GM21619 (cell line): ENCODE measurements around the gene PRKG1.

Source experiments
- ATAC-seq: cut with Tn5 transposase; IDR thresholded peaks from one replicate; pipeline ENCODE4 v1.9.1; 2021; ENCODE audit not compliant: unreplicated experiment

Gene PRKG1

DNA sequence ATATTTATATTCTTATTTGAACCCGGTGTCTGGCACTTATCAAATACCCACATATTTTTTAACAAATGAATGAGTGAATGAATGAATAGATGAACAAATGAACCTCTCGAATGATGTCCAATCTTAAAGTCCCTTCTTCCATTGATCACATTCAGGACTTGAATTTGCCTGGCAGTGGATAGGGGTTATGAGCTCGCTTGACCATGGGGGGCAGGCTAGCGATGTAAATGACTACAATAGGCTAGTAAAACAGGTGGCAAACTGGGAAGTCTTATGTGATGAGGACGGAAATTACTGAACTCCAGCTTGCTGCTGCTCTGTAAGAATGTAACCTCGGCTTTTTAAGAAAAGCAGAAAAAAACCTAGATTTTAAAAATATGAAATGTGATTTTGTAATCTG is 992.1 kb downstream of the PRKG1 start:
- ATAC-seq, result no peak

DNA sequence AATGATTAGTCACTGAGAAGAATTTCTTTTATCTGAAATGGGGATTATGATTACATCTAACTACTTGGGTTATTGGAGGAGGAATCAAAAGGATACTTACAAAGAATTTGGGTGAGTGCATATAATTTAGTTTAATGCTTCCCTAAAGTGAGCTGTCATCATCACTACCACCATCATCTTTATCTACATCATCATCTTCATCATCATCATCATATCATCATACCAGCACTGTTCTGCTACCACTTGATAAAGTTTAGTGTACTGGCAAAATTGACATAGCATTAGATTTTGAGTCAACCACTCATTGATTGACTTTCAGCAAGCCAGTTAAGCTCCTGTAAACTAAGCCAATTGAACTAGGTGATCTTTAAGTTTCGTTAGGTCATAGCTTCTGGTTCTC is 994.2 kb downstream of the PRKG1 start:
- ATAC-seq, result no peak

DNA sequence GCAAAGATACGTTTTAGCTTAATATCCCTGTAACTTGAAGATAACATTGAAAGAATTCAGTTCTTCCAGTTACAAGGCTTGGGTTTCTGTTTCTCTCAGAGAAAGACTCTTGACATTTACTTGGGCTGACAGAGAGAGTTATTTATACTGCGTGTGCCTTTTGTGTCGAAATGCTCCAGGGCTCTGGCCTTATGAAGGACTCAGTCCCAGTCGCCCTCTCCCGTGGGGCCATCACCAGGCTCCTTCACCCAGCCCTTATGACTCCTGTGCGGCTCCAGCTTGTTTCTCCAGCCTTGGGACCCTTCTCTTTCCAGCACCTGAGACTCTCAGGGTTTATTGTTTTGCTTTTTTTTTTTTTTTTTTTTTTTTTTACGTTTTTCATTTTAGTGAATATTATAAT is 997.5 kb downstream of the PRKG1 start:
- ATAC-seq, result no peak

DNA sequence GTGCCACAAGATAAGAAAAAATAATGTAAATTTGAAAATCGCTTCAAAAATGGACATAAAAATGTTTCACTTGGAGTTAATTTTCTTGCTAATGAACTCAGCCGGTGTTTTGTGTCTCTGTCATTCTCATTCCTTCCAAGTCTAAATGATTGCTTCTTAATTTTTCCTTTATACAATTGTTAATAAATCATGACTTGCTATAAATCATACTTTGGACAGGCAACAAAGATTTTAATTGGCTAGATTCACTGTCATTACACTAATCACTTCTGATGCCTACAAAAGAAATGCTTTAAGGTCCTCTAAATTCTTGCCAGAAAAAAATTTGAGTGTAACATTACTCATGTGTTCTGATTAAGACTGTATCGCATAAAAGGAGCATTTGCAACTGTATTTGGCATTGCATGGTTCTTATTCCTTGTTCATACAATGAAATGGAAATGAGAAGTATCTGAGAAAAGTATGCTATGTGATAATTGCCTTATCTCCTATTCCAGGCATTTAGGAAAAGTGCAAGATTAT is 1000.3 kb downstream of the PRKG1 start:
- ATAC-seq, result no peak

DNA sequence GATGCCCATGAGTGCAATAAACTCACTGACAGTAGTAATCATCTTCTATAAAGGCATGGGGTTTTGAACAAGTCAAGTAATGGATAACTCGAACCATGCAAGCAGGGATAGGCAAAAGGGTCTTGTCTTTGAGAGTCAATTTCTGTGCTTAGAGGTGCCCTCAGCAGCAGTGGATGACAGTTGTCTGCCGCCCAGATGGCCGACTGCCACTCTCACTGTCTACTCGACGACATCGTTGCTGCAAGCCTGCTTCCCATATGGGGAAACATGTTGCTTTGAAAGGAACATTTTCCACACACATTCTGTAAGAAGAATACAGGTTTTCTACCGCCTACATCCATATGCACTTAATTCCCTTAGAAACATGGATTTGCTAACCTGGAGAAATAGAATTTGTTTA is 1003.5 kb downstream of the PRKG1 start:
- no peak for ATAC-seq

DNA sequence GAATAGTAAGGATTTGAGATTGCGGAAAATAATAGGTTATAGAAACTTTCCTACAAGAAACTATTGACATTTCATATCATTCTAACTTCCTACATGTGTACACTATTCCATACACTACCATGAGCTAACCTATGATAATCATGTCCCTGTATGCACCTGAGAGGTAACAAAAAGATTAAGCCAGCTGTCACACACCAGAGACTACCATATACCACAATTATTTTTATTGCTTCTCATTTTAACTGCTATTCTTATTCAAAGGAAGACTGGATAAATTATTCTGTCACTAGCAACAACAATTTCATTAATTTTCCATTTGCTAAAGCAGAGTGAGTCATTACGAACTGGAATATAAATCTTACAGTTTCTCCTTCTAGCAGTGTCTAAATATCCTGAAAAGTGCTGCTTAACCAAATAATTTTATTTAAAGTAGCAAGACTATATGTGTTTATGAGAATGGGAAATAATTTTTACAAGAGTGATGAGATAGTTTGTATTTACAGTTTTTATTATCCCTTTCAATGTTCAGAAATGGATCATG is 1004.2 kb downstream of the PRKG1 start:
- no peak for ATAC-seq

DNA sequence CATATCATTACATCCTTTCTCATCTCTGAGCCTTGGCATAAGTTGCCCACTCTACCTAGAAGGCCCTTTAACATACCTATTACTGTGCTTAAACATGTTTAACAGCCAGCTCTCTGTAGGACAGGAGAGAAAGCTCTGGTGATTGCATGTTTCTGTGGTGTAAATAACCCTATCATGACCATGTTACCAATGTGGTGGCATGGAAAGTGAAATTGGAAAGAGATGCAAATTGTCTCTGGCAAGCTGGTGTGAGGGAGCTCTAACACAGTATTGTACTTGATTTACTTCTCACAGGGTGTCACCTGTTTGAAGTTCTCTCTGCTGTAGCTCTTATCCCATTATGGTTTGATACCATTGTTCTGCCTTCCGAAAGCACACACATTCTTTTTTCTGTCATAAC is 1008.0 kb downstream of the PRKG1 start:
- ATAC-seq, result no peak

DNA sequence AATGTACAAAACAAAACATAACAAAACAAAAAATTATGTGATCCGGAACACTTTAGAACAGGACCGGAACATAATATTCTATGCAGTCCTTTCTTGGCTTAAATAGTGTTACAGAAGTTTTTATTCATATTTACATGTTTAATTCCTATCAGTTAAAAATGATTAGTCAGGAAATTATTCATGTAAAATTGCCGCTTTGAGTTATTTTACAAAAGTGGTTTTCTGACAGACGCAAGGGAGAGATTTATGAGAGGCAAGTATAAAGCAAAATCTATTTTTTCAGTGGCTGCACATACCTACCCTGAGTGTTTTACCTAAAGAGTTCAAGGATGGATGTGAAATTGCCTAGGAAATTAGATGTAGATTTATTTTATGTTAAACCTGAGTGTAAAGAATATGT is 1009.1 kb downstream of the PRKG1 start:
- no peak for ATAC-seq

DNA sequence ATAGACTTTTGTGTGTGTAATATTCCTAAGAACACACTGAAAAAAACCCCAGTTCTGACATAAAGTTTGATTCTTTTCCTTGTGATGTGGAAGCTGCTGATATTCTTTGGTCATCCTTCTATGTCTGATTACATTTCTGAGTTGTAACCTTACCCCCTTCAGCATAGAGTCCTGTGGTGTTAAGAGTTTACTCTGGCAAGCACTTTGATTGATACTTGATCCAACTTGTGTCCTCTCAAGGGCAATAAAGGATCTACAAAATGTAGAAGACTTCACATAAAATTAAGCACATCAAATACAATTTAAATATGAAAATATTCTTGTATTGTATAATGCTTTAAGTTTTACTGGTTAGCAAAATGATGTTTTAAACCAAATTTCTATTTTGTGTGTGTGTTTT is 1018.1 kb downstream of the PRKG1 start:
- ATAC-seq, result no peak

DNA sequence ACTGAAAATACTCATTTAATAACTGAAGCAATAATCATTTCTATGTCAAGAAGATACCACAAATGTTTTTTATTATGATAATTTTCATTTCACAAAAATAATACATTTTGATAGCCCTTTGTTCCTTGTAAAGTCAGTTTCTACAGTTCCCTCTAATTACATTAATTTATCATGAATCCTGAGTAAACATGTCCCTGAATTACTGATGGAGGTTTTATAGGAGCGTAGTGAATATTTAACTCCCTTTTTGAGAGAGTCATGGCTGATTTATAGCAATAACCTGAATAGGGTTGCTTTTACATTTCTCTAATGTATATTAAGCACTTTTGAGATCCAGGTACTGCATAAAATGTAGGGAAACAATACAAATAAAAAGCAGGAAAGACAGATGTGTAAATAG is 1023.8 kb downstream of the PRKG1 start:
- no peak for ATAC-seq

DNA sequence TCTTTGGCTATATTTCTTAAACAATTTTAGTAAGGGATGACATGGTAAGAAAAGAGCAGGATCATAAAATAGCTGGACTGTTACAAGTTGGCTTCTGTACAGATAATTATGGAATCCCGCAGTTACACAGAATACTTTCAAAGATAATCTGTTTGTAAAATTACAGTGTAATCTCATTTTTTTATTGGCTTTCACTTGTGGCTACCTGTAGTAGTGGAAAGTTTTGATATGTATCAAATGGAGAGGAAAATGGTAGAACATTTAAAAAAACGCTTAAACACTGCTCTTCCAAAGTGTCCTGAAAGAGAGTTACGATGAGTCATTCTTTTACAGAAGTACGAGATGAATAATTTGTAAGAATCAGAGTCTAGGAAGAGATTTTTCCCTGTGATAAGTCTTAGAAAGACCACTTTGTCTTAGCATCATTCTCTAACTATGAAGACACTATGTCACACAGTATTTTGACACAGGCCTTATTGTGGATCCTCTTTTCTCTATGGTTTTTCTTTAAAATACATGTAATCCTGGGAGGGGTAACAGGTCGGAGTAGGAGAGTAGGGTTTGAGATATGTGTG is 1024.8 kb downstream of the PRKG1 start:
- ATAC-seq, result no peak

DNA sequence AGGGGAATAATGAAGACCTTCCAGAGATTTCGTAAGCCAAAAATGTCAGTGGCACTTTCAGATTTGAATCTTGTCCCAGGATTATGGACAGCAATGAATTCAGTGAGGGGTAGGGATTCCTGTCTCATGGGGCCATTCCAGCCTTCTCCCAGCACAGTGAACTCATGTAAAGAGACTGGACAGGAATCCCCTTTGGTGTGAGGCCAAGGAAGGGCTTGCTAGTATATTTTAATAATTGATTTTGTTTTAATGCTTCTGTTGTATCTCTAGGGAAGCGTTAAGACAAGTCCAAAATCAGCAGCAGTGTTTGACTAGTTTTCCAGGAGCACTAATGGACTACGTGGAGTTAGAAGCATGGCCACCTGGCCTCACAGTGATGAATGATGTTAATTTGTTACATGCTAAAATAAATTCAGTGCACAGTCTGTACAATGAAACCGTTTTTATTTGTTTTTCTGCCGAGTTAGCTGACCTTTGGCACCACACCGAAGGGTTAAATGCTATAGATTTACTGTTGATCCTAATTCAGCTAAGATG is 1025.8 kb downstream of the PRKG1 start:
- ATAC-seq, result no peak

DNA sequence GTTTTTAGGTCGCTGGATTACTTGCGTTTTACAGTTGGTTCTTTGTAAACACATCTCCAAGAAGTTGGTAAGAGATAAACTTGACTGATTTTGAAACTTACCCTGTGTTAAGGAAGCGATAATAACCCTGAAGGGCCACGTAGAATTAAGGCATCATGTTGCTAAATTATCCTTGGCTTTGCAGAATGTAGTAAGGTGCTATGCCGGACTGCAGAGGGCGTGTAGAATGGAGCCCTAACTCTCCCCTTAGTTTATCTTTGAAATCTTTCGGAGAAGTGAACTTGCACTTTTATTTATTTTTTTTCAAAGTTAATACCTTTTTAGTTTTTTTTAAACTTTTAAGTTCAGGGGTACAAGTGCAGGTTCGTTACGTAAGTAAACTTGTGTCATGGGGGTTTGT is 1031.0 kb downstream of the PRKG1 start:
- no peak for ATAC-seq

DNA sequence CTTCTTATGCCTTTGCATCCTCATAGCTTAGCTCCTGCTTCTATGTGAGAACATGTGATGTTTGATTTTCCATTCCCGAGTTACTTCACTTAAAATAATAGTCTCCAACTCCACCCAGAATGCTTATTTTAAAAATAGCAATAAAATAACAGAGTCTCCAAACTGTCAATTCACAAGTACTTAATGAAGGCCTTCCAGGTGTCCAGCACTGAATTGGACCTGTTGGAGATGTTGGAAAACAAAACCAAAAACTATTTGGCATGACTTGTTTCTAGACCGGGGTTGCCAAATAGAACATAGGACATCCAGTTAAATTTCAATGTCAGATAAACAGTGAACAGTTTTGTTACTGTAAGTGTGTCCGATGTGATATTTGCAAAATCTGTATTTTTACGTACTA is 1031.7 kb downstream of the PRKG1 start:
- no peak for ATAC-seq

DNA sequence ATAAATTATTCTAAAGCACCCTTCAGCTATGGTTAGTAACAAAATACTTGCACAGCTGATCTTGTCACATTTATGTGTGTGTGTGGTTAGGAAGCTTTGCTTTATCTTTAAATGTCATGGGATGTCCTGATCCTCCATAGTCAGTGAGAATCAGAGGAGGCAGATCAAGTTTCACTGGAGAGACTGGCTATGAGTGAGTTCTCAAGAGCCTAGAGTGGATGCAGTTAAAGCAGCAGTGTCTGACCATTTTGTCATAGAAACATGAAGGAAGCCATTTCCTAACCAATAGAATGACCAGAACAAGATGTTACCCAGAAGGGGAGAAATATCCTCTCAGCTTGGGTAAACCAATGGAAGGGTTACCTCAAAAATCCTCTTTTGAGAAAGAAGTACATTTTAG is 1032.6 kb downstream of the PRKG1 start:
- ATAC-seq, result no peak

DNA sequence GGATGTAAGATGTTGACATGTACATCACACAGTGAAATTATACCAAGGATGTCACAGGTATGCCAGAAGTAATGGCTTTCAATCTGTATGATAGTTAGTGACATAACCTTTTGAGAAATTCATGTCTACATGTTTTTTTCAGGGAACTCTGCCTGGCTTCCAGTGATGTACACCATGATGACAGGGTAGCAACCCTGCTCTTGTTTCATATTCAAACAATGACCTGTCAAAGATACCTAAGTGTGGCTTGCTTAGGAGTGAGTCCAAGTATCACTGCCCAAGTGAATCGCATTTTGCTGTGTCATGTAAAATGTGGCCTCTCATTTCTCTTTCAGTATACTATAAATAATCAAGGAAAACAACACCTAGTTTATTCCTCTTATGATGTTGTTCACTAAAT is 1033.9 kb downstream of the PRKG1 start:
- ATAC-seq, result no peak

DNA sequence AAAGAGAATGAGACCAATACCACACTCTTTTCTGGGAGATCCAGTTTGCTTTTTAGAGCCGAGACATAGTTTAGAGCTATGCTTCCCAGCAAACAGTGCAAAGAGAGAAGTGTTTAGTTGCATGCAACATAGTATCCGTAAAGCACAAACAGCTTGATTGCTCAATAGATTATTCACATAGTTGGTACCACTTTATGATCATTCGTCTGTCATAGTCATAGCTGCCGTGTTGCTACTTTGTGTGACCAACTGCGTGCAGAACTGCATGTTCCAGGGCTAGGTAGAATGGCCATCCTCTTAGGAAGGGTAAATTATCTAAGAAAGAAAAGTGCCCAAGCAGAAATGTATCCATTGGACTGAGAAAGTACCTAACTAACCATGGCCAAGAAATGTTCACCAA is 1036.3 kb downstream of the PRKG1 start:
- ATAC-seq, result no peak

DNA sequence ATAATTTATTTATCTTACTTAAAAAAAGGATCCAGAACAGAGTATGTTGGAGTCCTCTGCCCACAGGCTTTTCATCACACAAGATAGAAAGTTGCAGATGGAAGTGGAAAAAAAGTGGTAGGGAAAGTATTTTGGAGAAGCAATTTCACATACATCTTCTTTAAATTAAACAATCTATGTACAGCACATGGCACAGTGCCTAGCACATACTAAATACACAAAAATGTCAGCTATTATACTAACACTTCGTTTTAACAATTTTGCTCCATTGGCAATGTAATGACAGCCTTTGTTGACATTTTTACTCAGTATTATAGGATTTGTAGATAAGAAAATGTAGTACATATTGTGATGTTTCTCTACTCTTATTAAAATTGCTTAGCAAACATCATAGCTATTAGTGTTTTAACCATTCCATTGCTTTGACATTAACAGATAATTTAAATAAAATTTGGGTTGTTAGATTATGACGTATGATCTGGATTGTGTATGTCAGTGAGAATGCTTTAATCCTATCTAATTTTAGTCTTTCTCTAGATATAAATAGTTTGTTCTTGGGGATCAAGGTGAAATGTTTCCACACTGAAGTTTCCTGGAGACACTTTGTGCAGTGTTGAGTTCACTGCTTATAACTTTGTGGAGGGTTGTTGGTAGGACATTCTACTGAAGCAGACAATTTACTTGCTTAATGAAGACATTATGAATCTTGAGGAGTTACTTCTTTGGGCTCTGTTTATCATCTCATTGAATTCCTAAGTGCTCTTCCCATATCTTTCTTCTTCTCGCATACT is 1037.0 kb downstream of the PRKG1 start:
- no peak for ATAC-seq

DNA sequence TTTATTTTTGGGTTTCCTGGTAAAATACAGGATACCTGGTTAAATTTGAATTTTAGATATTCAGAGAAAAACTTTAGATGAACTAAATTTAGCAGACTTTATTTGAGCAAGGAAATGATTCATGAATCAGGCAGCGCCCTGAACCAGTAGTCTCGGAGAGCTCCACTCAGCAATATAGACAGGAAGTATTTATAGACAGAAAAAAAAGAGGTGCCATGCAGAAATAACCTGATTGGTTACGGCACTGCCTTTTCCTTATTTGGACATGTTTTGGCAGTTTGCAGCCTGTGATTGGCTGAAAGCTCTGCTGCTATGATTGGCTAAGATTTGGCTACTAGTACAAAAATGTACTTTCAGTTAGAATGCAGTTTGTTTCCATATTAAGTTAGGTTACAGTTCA is 1041.5 kb downstream of the PRKG1 start:
- ATAC-seq, result no peak

DNA sequence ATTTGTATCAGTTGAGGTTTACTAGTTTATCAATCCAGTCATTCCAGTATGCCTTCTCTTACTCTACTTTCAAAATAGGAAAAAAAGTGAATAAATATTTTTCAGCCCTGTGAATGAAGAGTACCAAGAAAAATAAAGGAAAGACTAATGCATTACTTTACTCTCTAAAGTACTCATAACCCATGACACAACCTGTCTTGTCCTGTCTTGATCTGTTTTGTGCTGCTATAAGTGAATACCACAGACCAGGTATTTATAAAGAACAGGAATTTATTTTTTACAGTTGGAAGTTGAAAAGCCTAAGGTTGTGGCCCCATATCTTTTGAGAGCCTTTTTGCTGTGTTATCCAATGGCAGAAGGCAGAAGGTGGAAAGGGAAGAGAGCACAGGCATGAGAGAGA is 1045.2 kb downstream of the PRKG1 start:
- no peak for ATAC-seq

DNA sequence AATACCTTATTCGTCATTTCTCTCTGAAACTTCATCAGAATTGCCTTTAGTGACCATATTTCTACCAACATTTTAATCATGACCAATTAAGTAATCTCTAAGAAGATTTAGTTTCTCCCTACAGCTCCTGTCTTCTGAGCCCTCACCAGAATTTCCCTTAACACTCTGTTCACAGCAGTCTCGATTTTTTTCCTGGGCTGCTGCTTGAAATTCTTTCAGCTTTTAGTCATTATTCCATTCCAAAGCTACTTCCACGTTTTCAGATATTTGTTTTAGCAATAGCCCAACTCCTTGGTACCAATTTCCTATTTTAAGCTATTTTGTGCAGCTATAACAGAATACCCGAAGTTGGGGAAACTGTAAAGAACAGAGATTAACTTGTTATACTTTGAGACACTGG is 1047.4 kb downstream of the PRKG1 start:
- no peak for ATAC-seq

DNA sequence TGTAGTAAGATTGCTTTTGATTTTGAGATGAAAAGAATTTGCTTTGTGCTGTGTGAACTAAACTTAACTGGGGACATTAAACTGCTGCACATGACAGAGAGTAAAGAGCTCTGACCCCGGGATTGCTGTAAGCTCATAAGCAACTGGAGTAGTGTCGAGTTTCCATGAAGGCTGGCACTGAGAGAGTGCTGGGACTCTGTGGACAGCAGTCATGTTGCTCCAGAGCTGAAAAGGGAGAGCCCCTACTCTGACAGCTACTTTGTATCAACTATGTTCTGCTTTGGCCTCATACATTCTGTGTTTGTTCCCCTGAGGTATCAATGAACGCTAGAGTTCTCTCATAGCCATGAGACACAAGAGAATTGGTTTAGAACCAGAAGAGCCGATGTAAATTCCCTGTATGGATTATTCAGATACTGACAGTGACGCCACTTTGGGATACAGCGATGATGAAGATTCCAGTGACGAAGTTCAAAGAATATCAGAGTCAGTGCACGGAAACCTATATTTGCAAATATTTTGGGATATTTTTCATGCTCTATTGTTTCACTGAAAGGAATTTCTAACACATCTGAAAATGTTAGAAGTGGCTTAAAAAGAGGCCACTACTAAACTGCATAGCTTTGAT is 1053.9 kb downstream of the PRKG1 start:
- no peak for ATAC-seq
